LNCAP (cell line): ENCODE results near the gene HKDC1.

Experiments
- TF ChIP-seq, protein P1 (sequence below): fragments of 450-650 bp; IDR thresholded peaks from 2 replicates; pipeline ENCODE4 v1.5.1; 2017; ENCODE audit warnings: mild to moderate bottlenecking

Gene HKDC1

DNA sequence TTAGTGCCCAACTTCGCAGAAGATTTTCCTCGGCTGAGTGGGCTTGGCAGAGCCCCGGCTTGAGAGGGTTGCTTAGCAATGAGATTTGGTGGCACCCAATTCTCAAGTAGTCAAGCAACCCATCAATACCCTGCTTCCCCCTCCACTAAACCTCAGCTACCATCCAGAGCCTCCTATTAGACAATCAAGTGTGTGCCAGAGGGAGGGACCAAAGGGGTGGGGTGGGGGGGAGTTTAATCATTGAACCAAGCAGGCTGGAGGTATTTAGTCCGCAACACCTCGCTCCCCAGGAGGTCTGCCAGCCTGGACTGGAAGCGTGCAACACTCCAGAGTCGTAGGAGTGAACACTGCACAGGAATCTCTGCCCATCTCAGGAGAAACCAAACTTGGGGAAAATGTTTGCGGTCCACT, at the start of gene HKDC1:
Gene HKDC1 (plus strand): TSS at position 292 of the 411 bp plus-strand sequence. CDS start 104 bp downstream, at position 396.
- TF ChIP-seq, protein P1, sequence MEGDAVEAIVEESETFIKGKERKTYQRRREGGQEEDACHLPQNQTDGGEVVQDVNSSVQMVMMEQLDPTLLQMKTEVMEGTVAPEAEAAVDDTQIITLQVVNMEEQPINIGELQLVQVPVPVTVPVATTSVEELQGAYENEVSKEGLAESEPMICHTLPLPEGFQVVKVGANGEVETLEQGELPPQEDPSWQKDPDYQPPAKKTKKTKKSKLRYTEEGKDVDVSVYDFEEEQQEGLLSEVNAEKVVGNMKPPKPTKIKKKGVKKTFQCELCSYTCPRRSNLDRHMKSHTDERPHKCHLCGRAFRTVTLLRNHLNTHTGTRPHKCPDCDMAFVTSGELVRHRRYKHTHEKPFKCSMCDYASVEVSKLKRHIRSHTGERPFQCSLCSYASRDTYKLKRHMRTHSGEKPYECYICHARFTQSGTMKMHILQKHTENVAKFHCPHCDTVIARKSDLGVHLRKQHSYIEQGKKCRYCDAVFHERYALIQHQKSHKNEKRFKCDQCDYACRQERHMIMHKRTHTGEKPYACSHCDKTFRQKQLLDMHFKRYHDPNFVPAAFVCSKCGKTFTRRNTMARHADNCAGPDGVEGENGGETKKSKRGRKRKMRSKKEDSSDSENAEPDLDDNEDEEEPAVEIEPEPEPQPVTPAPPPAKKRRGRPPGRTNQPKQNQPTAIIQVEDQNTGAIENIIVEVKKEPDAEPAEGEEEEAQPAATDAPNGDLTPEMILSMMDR, result no peak

DNA sequence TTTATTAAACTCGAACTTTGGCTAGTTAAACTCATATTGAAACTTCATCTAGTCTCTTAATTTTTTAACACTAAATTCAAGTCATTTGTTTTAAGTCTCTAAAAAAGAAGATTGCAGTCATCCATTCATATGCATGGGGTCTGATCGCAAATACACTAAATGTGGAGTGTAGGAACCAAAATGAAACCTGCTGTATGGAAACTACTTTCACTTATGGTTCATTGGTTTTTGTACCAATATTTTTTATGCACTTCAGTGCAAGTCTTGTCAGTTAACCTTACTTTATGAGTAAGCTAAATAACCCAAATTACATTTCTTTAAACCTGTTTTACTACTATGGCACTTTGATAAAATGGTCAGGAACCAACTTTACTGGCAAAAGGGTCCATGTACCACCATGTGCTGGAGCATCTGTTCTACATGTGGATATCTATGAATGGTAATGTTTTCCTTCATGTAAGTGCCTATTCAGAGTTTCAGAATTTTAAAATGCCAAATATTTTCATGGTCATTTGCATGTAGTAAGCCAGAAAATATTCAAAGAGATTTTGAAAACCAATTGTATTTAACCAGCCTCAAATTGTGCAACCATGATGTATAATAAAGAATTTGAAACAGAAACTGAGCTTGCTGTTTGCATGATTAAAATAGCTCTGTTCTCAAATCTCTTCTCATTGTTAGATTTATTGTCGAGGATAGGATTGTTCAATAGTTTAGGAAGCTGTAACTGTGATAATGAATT, 47.7 kb upstream of the HKDC1 start:
- TF ChIP-seq, protein P1, result no peak

- TF ChIP-seq, protein P1, result no peak
Measured at GRCh38 chr10:69176823-69177222, 43.3 kb upstream of the HKDC1 start.

- TF ChIP-seq, protein P1, result no peak
Measured at GRCh38 chr10:69179089-69179742, 40.9 kb upstream of the HKDC1 start.

- TF ChIP-seq, protein P1, result no peak
Measured at GRCh38 chr10:69179743-69180524, 40.2 kb upstream of the HKDC1 start, which contains the start of gene SUPV3L1. Gene SUPV3L1, plus strand, starts transcription at chr10:69180234. Its CDS starts 58 bp downstream, at chr10:69180292.

DNA sequence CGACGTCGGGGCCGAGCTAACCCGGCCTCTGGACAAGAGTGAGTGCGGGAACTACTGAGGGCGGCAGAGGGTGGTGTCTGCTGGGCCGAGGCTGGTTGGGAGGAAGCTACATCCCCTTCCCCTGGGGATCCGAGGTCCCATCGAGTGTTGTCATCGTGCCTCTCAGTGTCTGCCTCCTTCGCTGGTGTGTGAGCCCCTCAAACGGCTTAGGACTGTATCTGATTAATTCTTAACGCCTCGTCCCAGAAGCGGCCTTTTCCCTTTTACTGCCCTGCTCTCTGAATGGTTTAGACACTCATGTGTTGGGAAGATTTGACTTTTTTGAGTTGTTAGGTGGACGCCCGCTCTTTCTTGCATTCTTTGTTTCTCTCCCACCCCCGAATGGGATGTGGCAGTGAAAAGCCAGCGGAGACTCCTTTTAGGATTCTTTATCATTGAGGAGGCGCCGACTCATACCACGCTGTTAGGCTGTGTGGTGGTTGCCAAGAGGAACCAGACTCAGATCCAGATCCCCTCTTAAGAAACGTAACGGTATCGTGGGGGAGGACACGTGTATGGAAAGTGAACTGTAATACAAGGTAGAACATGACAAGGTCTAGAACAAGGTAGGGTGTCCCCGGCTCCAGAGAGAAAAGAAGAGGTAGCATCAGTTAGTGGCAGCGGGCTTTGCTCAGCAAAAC, 39.5 kb upstream of the HKDC1 start:
- TF ChIP-seq, protein P1, result no peak

GRCh38 chr10:69181433-69181832, 38.7 kb upstream of the HKDC1 start:
- TF ChIP-seq, protein P1, result no peak
